Smooth muscle cell (in vitro differentiated cells): ENCODE results near the gene GMDS. TPM values are rescaled to one million over a fixed set of nuclear protein-coding genes. Genes with fewer than 3 reads are reported as not detected.

Experiments used
- DNase-seq: peaks from one replicate; lab custom pipeline; 2025; ENCODE audit not compliant: unreplicated experiment; lab: John Stamatoyannopoulos, UW
- H2AFZ ChIP-seq: fragments of 200-600 bp; sonication (generic); 2 replicates; pipeline ENCODE4 v1.6.0; 2016; ENCODE audit warnings: antibody characterized with exemption, low read depth, mild to moderate bottlenecking
- H3F3A ChIP-seq: fragments of 200-600 bp; sonication (generic); 2 replicates; pipeline ENCODE4 v1.6.0; 2017; ENCODE audit warnings: antibody characterized with exemption, low read depth
- H3K27ac ChIP-seq: fragments of 200-600 bp; sonication (generic); 2 replicates; pipeline ENCODE4 v1.5.1; 2016; ENCODE audit warnings: low read depth, mild to moderate bottlenecking
- H3K27me3 ChIP-seq: fragments of 200-600 bp; sonication (generic); 2 replicates; pipeline ENCODE4 v1.6.1; 2016; ENCODE audit warnings: low read depth, mild to moderate bottlenecking
- H3K36me3 ChIP-seq: fragments of 200-600 bp; sonication (generic); 2 replicates; pipeline ENCODE4 v1.5.1; 2016; ENCODE audit warnings: low read depth
- H3K4me1 ChIP-seq: fragments of 200-600 bp; sonication (generic); 2 replicates; pipeline ENCODE4 v1.5.1; 2016; ENCODE audit warnings: low read depth
- H3K4me2 ChIP-seq: fragments of 200-600 bp; sonication (generic); 2 replicates; pipeline ENCODE4 v1.6.0; 2016; ENCODE audit warnings: mild to moderate bottlenecking
- H3K4me3 ChIP-seq: fragments of 200-600 bp; sonication (generic); 2 replicates; pipeline ENCODE4 v1.5.1; 2016; ENCODE audit warnings: mild to moderate bottlenecking
- H3K79me2 ChIP-seq: fragments of 200-600 bp; sonication (generic); 2 replicates; pipeline ENCODE4 v1.6.0; 2016; ENCODE audit warnings: low read depth, mild to moderate bottlenecking
- H3K9ac ChIP-seq: fragments of 200-600 bp; sonication (generic); 2 replicates; pipeline ENCODE4 v1.6.0; 2016; ENCODE audit warnings: low read depth
- H3K9me3 ChIP-seq: fragments of 200-600 bp; sonication (generic); replicated peaks from 2 replicates; pipeline ENCODE4 v1.5.1; 2016; ENCODE audit warnings: low read depth
- H4K20me1 ChIP-seq: fragments of 200-600 bp; sonication (generic); 2 replicates; pipeline ENCODE4 v1.6.0; 2016; ENCODE audit warnings: low read depth
- CTCF ChIP-seq: fragments of 200-600 bp; sonication (generic); IDR thresholded peaks from 2 replicates; pipeline ENCODE4 v1.5.1; 2017; ENCODE audit warnings: borderline replicate concordance, mild to moderate bottlenecking, antibody characterized with exemption; ENCODE audit not compliant: insufficient read depth, poor library complexity, severe bottlenecking
- WGBS: methylation state at CpG from one replicate; pipeline ENCODE4 v1.1.7; 2016; ENCODE audit warnings: low lambda C conversion rate; 5-methylcytosine and 5-hydroxymethylcytosine counted together
- polyA plus RNA-seq: library from polyadenylated mRNA; unstranded; fragments of >200 nt; fragmentation: Nextera tagmentation; extraction: Ambion mirVana; gene quantifications from 2 replicates; pipeline ENCODE4 v1.2.1, GENCODE V29; 2016
- total RNA-seq: library from RNA; depleted of rRNA; stranded (reverse); fragments of >200 nt; gene quantifications from 2 replicates; pipeline ENCODE4 v1.2.3, GENCODE V29; 2014

Gene GMDS
- total and polyA plus RNA-seq, 2 experiments from 2014 or later: 3.7 to 8.5 TPM

GRCh38 chr6:1615853-1616420 is 629.5 kb downstream of the GMDS start:
- H3K9ac ChIP-seq: no peak overlapping the region
- TF ChIP-seq CTCF: no peak
- no peak for DNase-seq

DNA sequence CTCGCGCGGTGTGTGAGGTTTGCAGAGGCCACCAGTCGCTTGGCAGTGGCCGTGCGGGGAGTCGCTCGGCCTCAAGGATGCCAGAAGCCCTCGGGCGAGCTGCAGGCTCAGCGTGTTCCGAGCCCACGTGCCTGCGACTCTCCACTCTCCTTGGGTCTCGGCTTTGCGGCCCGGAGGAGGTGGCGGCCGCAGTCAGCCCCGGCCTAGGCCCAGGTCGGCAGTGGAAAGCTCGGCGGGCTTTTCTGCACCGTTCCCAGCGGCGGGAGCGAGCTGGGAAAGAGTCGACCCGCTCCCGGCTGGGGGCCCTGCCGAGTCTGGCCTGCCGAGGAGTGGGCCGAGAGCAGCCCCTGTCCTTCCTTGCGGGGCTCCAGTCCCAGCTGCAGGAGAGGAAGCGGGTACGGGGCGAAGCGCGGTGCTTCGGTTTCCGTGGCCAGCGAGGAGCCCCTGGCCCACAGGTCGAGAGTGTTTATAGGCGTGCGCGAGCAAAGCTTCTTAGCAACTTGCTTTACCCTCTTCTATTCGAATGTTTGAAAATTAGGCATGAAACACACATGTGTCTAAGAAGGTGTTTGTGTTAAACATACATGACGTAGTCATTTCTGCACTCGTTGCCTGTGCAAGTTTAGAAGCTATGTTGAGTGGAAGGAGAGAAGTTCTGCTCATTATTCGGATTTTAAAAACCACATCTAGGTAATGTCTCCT is 630.1 kb downstream of the GMDS start:
- 5% methylated on average over 50 of the region's 50 CpGs for WGBS
- no peaks in the 10 kb centered on the region for H3K79me2 ChIP-seq
- peaks cover 10% of the 10 kb centered on the region for H4K20me1 ChIP-seq
- no peak for TF ChIP-seq CTCF
- peaks cover 17% of the 10 kb centered on the region for H3K4me1 ChIP-seq
- no peaks in the 10 kb centered on the region for H3F3A ChIP-seq
- no peak for DNase-seq
- no peaks in the 10 kb centered on the region for H3K9me3 ChIP-seq
- no peak overlapping the region for H3K4me3 ChIP-seq
- H2AFZ ChIP-seq: no peak overlapping the region
- peak overlapping the region; percentile 67 for H3K4me2 ChIP-seq
- no peak overlapping the region for H3K9ac ChIP-seq
- H3K27me3 ChIP-seq: peaks cover 99% of the 10 kb centered on the region
- H3K36me3 ChIP-seq: no peaks in the 10 kb centered on the region
- H3K27ac ChIP-seq: no peak overlapping the region

More at GRCh38 chr6:1615853-1616420, 629.5 kb downstream of the GMDS start:
- no peaks in the 10 kb centered on the region for H3F3A ChIP-seq
- H3K9me3 ChIP-seq: no peaks in the 10 kb centered on the region
- H3K27ac ChIP-seq: no peak overlapping the region
- H3K4me1 ChIP-seq: peaks cover 17% of the 10 kb centered on the region
- no peak overlapping the region for H3K4me2 ChIP-seq
- 40% methylated on average over 10 of the region's 10 CpGs for WGBS
- no peaks in the 10 kb centered on the region for H3K36me3 ChIP-seq
- H3K79me2 ChIP-seq: no peaks in the 10 kb centered on the region
- peaks cover 99% of the 10 kb centered on the region for H3K27me3 ChIP-seq
- no peak overlapping the region for H3K4me3 ChIP-seq
- H2AFZ ChIP-seq: no peak overlapping the region
- peaks cover 10% of the 10 kb centered on the region for H4K20me1 ChIP-seq

DNA sequence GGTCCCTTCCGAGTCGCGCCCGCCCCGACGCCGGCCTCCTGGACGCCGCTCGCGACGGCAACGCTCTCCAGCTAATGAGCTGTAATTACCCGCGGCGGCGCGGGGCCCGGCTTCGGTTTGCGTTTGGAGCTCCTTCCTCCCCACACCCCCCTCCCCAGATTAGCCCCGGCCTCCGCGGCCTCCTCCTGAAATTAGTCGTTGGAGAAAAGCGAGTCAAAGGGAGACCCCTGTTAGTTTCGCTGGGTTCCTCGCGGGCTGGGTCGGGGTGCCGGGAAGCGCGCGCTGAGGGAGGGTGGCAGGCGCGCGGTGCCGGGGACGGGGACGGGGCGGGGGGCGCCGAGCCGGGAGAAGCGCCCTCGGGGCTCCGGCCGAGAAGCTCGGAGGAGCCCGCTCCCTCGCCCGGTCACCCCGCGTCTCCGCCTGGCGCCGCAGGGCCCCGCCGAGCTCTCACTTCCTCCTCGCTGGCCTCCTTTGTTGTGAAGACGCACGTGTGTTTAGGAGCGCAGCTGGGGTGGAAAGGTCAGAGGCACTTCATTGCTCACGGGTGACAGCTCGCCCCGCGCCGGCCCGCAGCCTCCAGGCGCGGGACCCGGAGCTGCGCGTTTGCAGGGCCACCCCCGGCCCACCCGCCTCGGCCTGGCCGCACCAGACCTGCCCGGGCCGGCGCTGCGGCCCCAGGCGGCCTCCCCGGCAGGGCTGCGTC is 630.8 kb downstream of the GMDS start:
- Histone ChIP-seq H3K27ac (no peak overlapping the region), H4K20me1 (peaks cover 10% of the 10 kb centered on the region), H3K9me3 (no peaks in the 10 kb centered on the region), H3F3A (no peaks in the 10 kb centered on the region), H3K9ac (no peak overlapping the region), H3K27me3 (peaks cover 92% of the 10 kb centered on the region), H3K4me1 (peaks cover 15% of the 10 kb centered on the region), H2AFZ (no peak overlapping the region), H3K36me3 (no peaks in the 10 kb centered on the region), H3K79me2 (no peaks in the 10 kb centered on the region), H3K4me3 (peak overlapping the region; percentile 15), H3K4me2 (peak overlapping the region; percentile 67)
- no peak for DNase-seq
- TF ChIP-seq CTCF: no peak
- WGBS: 2% methylated on average over 48 of the region's 85 CpGs
